Prostate gland (tissue), 2 donors: Measurements from ENCODE around the gene ANKRD12.

ENCODE experiments used
- CTCF ChIP-seq, 4 experiments: fragments of 200-600 bp in 2 of 4; fragments of 450-650 bp in 2 of 4; sonication (generic) in 2 of 4; IDR thresholded peaks; 1 replicate in 3 of 4; 2 replicates in 1 of 4; pipeline ENCODE4 v1.5.1; 2016 to 2019; ENCODE audit warnings: antibody characterized with exemption in 4 of 4, mild to moderate bottlenecking in 2 of 4, moderate library complexity in 2 of 4
- POLR2A ChIP-seq: fragments of 450-650 bp; IDR thresholded peaks from one replicate; pipeline ENCODE4 v1.6.1; 2016; ENCODE audit warnings: antibody characterized with exemption, mild to moderate bottlenecking
- POLR2AphosphoS5 ChIP-seq: sonication (generic); formaldehyde crosslinking; IDR thresholded peaks from one replicate; pipeline ENCODE4 v1.6.1; 2017; ENCODE audit warnings: antibody characterized with exemption

- TF ChIP-seq CTCF (IDR thresholded peaks at IDR 0.05) (no peak), POLR2A (no peak), POLR2AphosphoS5 (no peak)
Observed at GRCh38 chr18:9140381-9140780, 3.8 kb downstream of the ANKRD12 start.
